ENCODE measurements around the gene CDH4.

GRCh38 chr20:61546641-61547040 lies 294.6 kb downstream of the CDH4 start:
- TF ChIP-seq CTCF (IDR thresholded peaks at IDR 0.05) (no peak), ZFX (IDR thresholded peaks at IDR 0.05; ENCODE audit: borderline replicate concordance) (no peak)
